Posterior cingulate gyrus (tissue), 11 donors: Measurements from ENCODE around the gene CAPRIN1.
"Not testable (repeated sequence)": the region's sequence is repeated elsewhere in the genome, so short reads cannot be mapped to it uniquely, and the experiment has no call there.

Experiments used
- DNase-seq, 10 donors: peaks; one replicate each; pipeline versions ENCODE4 v3.0.0 to v3.0.0-alpha.2; 2020 to 2021; ENCODE audit warnings: mixed read lengths in 3 of 10
- intact Hi-C: fragments of 100-400 bp; cut with DNase I; formaldehyde crosslinking; loops from one replicate; pipeline ENCODE4 v1.15.1; 2023

The CAPRIN1 gene

DNA sequence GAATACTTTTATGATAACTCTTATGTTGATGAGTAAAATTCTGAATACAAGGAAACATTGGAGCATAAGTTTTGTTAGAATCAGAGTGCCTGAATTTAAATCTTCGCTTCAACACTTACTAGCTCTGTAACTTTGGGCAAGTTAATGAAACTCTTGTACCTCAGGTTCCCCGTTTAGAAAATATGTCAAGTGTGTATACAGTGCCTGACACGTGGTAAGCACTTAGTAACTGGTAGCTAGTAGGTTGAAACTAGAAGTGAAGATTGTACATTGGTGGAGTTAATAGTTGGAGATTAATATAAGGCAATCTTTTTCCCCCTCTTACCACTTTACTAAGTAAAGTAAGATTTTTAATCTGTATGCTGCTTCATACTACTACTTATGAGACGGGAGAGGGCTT, 29.1 kb downstream of the CAPRIN1 start:
- no peak for DNase-seq
- intact Hi-C loops = no loop called here

DNA sequence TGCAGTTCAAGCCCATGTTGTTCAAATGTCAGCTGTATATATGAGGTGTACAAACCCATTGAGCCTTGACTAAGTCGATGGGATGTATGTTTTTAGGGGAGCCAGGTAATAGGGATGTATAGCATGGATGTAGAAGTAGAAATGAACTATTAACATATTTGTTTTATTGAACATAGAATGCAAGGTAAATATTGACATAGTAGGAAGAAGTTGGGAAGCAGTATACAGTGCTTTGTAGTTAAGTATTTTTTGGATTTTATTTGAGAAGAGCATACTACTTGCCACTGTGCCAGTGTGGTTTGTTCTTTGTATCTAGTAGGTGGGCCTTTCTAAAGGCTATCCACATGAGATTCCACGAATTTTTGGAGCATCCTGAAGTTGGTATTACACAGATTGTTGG, 33.1 kb downstream of the CAPRIN1 start:
- intact Hi-C loops = no loop called here
- DNase-seq = no peak

DNA sequence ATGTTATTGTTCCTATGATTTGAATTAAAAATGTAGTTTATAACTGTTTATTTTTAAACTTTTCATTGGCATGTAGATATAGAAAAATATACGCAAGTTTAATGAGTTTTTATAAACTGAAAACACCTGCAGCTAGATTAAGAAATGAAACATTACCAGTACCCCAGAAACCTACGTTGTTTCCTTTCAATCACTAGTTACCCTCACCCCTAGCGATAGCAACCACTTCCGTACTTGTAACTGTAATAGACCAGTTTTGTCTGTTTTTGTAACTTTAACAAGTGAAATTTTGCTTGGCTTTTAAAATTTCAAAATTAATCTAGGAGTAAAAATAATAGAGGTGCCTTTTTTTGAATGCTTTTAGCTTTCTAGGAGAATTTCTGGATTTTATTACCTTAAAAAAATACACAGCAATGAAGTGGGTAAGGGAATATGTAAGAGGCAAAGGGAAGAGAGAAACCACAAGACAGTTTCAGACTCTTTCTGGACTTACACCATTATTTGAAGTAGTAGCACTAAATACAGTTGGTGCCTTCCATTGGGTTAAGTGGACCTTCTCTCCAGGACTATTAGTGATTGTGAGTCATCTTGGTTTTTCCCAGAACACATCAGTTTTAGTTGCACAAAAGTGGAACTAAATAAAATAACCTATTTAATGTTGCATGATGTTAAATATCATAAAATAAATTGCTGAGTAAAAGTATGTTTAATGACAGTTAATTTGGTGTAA, 35.2 kb downstream of the CAPRIN1 start:
- intact Hi-C loops = no loop called here
- DNase-seq = no peak

DNA sequence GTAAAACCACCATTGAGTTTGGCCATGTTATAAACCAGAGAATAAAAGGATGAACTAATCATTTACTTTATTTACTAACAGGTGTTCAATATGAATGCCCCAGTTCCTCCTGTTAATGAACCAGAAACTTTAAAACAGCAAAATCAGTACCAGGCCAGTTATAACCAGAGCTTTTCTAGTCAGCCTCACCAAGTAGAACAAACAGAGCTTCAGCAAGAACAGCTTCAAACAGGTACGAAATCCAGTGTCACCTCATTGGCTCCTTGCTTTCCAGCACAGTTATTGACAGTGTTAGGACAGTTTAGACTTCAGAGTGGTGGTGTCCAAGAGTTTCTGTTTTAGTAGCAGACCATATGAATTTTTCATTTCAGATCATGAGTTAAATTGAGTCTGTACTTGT, 40.3 kb downstream of the CAPRIN1 start:
- DNase-seq = no peak
- intact Hi-C loops = no loop called here

DNA sequence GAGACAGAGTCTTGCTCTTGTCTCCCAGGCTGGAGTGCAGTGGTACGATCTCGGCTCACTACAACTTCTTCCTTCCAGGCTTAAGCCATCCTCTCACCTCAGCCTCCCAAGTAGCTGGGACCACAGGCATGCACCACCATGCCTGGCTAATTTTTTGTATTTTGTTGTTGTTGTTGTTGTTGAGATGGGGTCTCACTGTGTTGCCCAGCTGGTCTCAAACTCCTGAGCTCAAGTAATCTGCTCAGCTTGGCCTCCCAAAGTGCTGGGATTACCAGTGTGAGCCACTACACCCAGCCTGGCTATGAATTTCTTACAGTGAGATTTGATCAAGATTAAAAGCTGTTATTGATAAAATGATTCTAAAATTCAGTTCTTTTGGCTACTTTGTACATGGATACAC, 43.4 kb downstream of the CAPRIN1 start:
- intact Hi-C loops, DNase-seq: not testable (repeated sequence)

DNA sequence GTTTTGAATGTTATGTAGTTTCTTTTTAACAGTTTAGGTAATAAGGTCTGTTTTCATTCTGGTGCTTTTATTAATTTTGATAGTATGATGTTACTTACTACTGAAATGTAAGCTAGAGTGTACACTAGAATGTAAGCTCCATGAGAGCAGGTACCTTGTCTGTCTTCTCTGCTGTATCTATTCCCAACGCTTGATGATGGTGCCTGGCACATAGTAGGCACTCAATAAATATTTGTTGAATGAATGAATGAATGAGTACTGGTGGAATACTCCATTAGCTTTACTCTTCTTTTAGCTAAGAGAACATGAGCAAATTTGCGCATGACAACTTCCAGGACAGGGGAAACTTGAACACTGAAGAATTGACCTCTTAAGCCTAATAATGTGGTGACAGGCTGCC, 47.3 kb downstream of the CAPRIN1 start:
- intact Hi-C loops = no loop called here
- DNase-seq = no peak

DNA sequence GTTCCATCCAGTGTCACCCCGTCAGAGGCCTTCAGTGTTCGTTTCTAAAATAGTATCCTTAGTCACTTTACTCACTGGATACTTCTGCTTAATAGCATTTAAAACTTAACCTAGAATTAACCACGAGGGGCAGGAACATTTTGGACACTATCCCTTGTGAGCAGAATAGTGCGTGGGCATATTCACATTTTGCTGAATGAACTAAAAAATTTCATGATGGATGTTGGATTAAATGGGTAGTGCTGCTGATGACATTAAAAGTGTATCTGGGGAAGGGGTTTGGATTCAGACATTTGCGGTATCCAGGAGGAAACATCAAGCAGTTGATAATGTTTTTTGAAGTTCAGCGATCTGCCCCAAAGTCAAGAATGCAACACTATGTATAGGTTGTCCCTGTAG, 53.1 kb downstream of the CAPRIN1 start:
- no peak for DNase-seq
- intact Hi-C loops = loop anchor here (1.0 to 5.0 kb wide), 3 partner anchors 53 to 253 kb away; partner anchors contain the start of genes ABTB2 and CAPRIN1

DNA sequence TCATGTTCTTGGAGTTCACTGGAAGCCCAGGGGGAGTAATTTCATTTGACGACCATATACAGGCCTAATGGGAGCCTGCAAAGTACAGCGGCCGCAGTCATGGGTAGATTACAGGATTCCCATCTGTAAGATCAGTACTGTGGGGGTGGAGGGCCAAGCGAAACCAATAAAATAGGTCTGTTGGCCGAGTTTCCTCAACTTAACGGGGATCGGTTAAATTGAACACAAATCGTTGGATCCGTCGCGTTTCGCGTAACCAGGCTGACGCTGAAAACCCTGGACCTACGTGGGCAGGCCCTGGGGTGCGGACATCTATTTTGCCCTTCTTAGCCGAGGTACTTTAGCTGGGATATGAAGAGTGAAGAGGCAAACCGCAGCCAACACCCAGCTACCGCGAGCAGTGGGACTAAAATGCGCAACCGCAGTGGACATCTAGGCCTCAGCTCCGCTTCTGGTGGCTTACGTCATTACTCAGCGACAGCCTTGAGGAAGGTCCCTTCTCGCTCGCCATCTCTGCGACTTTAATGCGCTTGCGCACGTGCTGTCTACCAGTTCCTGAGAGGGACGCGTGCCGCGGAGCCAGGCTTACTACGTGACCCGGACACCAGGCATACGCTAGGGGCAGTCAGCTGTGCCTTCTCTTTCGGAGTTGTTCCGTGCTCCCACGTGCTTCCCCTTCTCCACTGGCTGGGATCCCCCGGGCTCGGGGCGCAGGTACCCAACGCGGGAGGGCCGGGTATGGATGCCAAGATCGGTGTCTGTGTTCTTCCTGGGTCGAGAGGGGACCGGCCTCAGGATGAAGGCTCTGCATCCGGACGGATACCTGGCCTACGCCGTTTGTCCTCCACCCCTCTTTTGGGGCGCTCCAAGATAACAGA, 53.8 kb downstream of the CAPRIN1 start, which contains the start of gene NAT10:
NAT10 (plus strand) TSS at position 551 of the 878 bp plus-strand sequence. CDS start 2,597 bp downstream, outside the sequence.
- intact Hi-C loops = loop anchor here (1.0 to 5.0 kb wide), 3 partner anchors 54 to 252 kb away; partner anchors contain the start of genes ABTB2 and CAPRIN1
- DNase-seq = peak; percentile 91 to 99 (median 93)

DNA sequence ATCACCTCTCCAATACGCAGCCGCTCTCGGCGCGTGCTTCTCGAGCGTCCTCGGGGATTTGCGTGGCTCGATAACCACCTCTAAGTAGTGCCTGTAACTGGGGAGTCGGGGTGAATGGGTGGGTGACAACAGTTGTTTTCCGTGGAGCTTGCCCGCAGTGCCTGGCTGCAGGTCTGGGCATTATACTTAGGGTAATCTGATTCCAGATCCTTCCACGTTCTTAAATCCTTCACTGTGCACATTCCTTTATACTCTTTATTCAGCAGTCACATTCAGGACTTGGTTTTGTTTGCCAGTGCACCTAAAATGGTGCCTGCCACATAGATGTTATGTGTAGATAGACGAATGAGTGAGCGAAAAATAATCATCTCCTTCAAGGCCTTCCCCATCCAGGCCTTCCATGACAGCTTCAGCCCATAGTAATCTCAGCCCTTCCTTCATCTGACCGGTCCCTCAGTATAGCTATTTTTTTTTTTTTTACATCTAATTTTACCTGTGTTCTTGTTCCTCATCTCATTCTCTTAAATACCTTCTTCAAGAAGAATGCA, 54.5 kb downstream of the CAPRIN1 start:
- intact Hi-C loops = loop anchor here (1.0 to 5.0 kb wide), 3 partner anchors 55 to 251 kb away; partner anchors contain the start of genes ABTB2 and CAPRIN1
- no peak for DNase-seq

DNA sequence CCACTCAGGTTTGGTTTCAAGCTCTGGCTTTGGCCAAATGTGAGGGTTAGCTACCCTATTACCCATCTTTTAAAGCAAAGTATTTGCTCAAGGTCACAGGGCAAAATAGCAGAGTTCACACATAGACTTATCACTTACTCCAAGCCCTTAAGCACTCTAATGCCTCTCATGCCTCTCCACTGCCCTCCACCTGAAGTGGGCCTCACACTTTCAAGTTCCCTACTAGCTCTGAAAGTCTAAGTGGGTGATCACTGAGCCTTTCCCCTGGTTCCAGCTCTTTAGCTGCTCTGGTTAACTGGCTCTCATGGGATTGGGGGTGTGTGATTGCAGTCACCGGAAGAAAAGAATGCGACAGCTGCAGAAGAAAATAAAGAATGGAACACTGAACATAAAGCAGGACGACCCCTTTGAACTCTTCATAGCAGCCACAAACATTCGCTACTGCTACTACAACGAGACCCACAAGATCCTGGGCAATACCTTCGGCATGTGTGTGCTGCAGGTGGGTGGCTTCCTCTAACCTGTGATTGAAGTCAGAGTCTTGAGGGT, 60.3 kb downstream of the CAPRIN1 start:
- no peak for DNase-seq
- intact Hi-C loops = no loop called here

DNA sequence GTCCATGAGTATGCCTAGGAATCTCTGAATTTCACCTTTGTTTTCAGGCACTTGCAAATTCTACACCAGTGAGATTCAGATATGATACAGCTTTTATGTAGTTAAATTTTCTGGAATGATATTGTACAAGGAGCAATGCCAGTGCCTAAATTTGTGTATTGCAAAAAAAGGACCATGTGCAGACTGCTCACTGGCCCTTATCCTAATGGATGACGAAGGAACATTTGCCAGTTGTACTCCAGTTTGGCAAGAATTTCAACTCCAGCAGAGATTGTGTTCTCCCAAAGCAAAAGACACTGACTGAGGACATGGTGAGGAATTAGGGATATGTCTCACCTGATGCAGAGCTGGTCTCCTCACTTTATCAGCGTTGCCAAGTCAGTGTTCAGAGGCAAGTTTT, 62.5 kb downstream of the CAPRIN1 start:
- intact Hi-C loops = no loop called here
- DNase-seq = no peak

DNA sequence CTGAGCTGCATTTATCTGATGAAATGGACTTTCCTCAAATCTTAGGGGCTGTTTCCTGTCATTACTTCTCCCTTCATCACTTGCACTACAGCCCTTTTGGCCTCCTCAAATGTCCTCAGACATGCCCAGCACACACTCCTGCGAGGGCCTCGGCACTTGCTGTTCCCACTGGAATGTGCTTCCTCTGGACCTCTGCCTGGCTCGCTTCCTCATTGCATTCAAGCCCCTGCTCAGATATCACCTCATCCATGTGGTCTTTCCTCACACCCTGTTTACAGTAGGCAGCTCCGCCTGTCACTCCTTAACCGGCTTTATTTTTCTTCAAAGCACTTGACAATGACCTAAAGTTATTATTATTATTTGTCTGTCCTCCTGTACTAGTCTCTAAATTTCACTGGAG, 62.9 kb downstream of the CAPRIN1 start:
- DNase-seq = peak in 1 of 10 donors; percentile 31
- intact Hi-C loops = no loop called here

DNA sequence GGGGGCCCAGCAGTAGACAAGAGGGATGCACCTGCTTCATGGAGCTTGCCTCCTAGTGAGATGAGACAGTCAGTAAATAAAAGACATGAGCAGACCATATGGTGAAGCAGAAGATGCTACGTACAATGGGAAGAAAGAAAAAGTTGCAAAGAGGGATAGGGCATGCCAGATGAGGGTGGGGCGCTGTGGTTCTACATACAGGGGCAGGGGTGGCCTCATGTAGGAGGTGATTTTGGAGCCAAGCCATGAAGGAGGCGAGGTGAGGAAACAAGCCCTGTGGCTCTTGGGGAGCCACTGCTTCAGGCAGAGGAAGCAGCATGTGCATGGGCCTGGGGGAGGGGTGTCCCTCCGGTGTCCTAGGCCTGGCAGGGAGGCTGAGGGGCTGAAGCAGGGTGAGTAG, 69.1 kb downstream of the CAPRIN1 start:
- intact Hi-C loops = no loop called here

DNA sequence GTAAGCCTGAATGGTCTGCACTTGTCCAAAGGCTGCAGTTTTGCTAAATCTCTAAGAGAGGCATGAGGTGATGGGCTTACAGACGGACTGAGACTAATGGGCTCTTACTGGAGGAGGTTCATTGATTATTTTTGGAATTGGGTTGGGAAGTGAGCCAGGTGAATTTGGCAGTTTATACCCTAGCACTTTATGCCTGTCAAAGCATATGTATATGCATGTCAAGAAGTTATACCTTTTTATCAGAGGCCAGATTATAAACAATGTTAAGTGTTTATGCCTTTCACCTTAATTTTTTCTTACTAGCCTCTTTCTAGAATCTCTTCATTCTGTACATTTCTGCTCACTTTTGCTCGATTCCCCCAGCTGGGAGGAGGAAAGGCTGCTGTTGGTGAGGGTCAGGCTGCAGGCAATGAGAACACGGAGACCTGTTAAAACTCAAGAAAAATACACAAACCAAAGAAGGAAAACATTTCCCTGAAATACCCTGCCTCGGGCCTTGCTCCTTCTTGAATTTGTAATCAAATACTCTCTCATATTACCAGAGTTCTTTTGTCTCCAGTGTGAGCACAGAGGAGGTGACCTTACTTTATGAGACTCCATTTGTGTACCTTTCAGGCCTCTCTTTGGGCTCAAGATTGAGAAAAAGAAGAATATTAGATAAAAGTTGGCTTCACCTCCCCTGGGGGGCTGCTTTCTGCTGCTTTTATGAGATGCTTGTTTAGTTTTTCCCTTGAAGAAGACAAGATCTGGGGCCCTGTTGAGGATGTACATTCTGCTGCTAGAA, 73.5 kb downstream of the CAPRIN1 start:
- intact Hi-C loops = no loop called here
- no peak for DNase-seq

More for the DNA sequence above, 69.1 kb downstream of the CAPRIN1 start:
- DNase-seq = no peak

DNA sequence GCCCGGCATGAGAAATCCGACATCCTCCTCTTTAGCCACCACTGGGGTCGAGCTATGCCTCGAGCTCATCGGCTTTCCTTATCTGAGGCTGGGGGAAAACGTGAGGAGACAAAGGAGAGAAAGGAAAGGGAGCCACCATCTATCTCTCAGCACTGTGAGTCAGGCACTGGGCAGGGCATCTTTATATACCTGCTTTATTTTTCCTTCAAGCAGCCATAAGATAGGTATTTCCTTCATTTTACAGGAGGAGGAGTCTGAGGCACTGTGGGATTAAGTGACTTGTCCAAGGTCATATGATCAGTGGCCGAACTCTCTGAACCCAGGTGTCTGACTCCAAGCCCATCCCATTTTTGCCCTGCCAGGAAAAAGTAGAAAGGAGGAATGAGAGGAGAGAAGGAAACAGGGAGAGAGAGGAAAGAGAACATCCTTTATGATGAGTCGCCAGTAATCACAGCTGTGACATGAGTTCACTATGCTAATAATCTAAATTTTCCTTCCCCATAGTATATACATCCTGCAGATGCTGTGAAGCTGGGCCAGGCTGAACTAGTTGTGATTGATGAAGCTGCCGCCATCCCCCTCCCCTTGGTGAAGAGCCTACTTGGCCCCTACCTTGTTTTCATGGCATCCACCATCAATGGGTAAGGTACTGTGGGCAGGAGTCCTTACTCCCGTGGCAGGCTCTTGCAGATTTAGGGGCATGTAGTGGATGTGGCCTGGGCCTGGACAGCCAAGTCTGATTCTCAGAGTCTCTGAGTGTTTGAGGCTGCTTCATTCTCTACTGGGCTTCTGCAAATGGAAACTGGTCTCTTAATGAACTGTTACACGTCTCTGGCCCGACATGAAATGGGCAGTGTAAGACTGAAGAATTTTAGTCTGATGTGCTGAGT, 75.7 kb downstream of the CAPRIN1 start:
- no peak for DNase-seq
- intact Hi-C loops = no loop called here

DNA sequence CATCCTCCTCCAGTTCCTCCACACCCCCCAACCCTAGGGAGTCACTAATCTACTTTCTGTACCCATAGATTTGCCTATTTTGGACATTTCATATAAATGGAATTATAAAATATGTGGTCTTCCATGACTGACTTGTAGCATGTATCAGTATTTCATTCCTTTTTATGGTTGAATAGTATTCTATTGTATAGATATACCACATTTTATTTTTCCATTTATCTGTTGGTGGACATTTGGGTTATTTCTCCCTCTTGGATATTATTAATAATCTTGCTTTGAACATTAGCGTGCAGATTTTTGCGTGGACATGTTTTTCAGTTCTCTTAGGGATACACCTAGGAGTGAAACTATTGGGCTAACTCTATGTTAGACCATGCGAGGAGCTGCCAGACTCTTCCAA, 77.3 kb downstream of the CAPRIN1 start:
- intact Hi-C loops = no loop called here
- DNase-seq = no peak

DNA sequence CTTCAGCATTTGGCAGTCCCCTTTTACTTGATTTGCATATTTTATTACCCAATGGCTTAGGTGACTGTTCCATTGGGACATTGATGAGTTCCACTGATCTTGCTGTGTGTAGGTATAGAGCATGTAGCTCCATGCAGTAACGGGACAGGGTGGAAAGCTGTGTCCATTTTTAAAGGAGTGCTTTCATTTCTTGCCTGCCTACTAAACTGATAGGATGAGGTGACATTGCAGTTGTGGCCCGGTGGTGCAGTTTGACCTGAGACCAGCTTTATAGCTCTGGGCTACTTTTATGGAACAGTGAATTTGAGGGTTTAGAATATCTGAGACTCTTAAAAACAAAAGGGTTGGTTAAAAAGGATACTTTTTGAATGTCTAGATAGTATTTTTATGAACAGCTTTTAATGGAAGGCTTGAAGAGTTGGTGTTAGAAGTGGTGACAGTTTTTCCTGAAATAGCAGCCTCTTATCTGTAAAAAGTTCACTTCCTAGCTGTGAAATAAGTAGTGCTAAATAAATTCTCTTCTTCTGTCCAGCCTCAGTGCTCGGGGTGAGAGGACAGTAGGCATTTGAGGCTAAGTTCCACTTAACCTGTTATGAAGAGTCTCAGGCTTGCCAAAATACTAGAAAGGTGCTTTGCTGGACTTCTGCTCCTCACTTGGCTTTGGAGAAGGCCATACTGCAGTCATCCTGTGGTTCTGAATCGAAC, 80.9 kb downstream of the CAPRIN1 start:
- no peak for DNase-seq
- intact Hi-C loops = no loop called here

DNA sequence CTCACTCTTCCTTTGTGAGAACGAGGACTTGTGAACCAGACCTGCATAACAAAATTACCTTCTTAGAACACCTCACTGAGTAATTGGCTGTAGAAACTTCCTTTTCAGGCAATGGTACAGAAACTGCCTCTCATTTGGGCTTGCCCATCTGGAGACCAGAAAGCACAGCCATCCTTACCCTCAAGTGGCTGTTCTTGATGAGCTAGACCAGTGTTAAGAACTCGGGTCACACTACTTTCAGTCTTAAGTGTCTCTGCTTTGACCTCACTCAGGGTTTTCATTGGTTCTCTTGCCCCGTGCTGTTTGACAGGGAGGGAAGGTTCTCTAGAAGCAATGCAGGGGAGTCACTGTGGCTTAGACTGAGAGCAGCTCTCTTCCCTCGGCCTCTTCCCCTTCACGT, 83.2 kb downstream of the CAPRIN1 start:
- intact Hi-C loops = no loop called here
- no peak for DNase-seq
